Chondrocyte (in vitro differentiated cells): ENCODE results near the gene IDH3G. TPM values are rescaled to one million over a fixed set of nuclear protein-coding genes. Genes with fewer than 3 reads are reported as not detected.

Source experiments
- DNase-seq: peaks from one replicate; pipeline ENCODE4 v3.0.0; 2021; ENCODE audit warnings: mixed read lengths, low spot score
- H3K27ac Mint-ChIP-seq: one replicate; pipeline ENCODE4 v1.8.0; 2021; ENCODE audit warnings: mild to moderate bottlenecking, moderate library complexity, mixed read lengths; ENCODE audit not compliant: unreplicated experiment
- H3K27me3 Mint-ChIP-seq: 2 replicates; pipeline ENCODE4 v1.8.0; 2021; ENCODE audit warnings: low read depth, mixed read lengths
- H3K36me3 Mint-ChIP-seq: 2 replicates; pipeline ENCODE4 v1.8.0; 2021; ENCODE audit warnings: low read depth, mixed read lengths
- H3K4me1 Mint-ChIP-seq: 2 replicates; pipeline ENCODE4 v1.8.0; 2021; ENCODE audit warnings: low read depth, mild to moderate bottlenecking, mixed read lengths
- H3K4me3 Mint-ChIP-seq: one replicate; pipeline ENCODE4 v1.8.0; 2021; ENCODE audit warnings: mild to moderate bottlenecking, moderate library complexity, mixed read lengths; ENCODE audit not compliant: unreplicated experiment
- H3K9me3 Mint-ChIP-seq: 2 replicates; pipeline ENCODE4 v1.8.0; 2021; ENCODE audit warnings: low read depth, mixed read lengths
- total RNA-seq: library from RNA; stranded (reverse); gene quantifications from 3 replicates; pipeline ENCODE4 v1.2.1, GENCODE V29; 2021
- TF ChIP-seq, protein P1 (sequence below): fragments of 200-600 bp; sonication (generic); IDR thresholded peaks from 2 replicates; pipeline ENCODE4 v1.5.0; 2021; ENCODE audit warnings: antibody characterized with exemption, mild to moderate bottlenecking, moderate library complexity

IDH3G gene
- total RNA-seq, 1 donor from 2014 or later: 42.8 TPM

DNA sequence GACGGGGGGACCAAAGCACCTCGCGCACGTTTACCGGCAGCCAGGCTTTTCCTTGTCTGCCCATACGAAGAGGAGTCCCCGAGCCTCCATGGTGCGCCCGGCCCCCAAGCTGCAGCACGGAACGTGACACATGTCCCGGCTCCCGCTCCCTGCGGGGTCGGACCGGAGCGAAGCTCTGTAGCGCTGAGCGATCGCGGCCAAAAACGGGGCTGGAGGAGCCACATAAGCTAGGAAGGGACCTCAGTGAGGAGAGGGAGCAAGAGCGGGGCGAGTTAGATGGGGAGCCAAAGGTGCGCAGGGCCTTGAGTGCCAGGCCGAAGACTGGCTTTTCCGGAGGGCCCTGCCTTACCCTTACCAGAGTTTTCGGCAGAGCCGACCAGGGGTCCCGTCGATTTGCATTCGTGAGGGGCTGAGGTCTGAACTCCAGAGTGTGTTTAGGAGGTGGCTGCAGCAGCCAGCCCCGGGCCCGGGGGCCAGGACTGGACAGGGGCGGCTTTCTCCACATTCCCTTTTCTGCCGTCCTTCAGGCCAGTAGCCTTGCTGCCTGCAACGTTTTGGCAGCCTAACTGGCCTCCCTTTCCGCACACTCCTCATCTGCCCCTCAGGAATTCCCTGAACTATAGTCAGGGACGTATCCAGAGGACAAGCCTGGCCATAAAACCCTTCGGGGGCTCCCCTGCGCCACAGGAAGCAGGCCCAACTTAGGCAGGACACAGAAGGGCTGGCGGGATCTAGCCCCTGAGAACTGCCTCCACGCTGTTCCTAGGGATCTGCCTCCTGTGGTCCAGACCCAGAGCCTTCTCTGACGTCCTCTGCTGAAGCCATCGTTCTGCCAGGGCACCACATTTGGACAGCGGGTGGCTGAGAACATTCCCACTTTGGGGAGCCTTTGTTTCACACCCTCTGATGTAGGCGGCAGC lies 982 bp upstream of the IDH3G start:
- Mint-ChIP-seq H3K36me3 (no peaks in the 10 kb centered on the region), H3K9me3 (peaks cover 7% of the 10 kb centered on the region)

DNA sequence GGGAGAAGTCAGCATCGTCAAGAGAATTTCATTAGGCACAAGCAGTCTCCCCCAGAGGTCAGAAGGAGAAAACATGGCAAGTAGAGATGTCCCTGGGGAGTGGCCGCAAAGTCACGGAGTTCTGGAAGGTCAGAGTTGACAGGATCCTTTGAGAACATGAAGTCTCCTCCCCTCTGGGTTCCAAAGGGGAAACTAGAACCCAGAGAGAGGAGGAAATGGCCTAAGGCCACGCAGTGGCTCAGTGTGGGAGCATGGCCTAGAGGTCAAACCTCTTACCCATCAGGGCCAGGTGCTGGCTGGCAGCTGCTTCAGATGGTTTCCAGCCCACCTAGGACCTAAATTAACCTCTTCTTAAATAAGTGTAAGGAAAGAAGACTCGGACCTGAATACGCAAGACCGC lies 884 bp downstream of the IDH3G start:
- Mint-ChIP-seq H3K4me3 (peak overlapping the region; percentile 95), H3K27ac (peak overlapping the region; percentile 91), H3K9me3 (peaks cover 10% of the 10 kb centered on the region), H3K27me3 (no peaks in the 10 kb centered on the region), H3K36me3 (no peaks in the 10 kb centered on the region), H3K4me1 (peaks cover 17% of the 10 kb centered on the region)
- DNase-seq: no peak
- TF ChIP-seq, protein P1, sequence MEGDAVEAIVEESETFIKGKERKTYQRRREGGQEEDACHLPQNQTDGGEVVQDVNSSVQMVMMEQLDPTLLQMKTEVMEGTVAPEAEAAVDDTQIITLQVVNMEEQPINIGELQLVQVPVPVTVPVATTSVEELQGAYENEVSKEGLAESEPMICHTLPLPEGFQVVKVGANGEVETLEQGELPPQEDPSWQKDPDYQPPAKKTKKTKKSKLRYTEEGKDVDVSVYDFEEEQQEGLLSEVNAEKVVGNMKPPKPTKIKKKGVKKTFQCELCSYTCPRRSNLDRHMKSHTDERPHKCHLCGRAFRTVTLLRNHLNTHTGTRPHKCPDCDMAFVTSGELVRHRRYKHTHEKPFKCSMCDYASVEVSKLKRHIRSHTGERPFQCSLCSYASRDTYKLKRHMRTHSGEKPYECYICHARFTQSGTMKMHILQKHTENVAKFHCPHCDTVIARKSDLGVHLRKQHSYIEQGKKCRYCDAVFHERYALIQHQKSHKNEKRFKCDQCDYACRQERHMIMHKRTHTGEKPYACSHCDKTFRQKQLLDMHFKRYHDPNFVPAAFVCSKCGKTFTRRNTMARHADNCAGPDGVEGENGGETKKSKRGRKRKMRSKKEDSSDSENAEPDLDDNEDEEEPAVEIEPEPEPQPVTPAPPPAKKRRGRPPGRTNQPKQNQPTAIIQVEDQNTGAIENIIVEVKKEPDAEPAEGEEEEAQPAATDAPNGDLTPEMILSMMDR: no peak

More for the DNA sequence above, 982 bp upstream of the IDH3G start:
- Mint-ChIP-seq H3K4me3 (peak overlapping the region; percentile 95), H3K4me1 (peaks cover 17% of the 10 kb centered on the region), H3K27me3 (no peaks in the 10 kb centered on the region), H3K27ac (peak overlapping the region; percentile 91)
- no peak for DNase-seq
- TF ChIP-seq, protein P1: no peak

DNA sequence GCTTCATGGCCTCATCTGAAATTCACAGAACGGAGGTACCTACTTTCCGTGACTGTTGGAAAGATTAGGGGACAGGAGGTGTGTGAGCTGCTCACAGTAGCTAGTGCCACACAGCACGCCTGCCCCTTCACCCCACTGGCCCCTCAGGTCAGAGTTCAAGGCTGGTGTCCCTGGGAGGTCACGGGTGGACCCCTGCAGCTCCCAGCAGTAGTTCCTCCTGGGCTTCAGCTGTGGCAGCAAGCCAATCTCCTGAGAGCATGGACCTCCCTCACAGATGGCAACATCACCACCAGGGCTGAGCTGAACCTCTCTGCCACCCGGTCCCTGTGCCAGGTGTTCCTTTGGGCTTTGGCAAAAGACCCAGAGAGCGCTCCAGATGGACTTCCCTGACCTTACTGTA lies 1.8 kb downstream of the IDH3G start:
- no peak for DNase-seq
- no peak overlapping the region for H3K4me3 Mint-ChIP-seq
- peaks cover 17% of the 10 kb centered on the region for H3K4me1 Mint-ChIP-seq
- TF ChIP-seq, protein P1: no peak
- no peaks in the 10 kb centered on the region for H3K27me3 Mint-ChIP-seq
- peaks cover 2% of the 10 kb centered on the region for H3K36me3 Mint-ChIP-seq
- peaks cover 12% of the 10 kb centered on the region for H3K9me3 Mint-ChIP-seq
- no peak overlapping the region for H3K27ac Mint-ChIP-seq

DNA sequence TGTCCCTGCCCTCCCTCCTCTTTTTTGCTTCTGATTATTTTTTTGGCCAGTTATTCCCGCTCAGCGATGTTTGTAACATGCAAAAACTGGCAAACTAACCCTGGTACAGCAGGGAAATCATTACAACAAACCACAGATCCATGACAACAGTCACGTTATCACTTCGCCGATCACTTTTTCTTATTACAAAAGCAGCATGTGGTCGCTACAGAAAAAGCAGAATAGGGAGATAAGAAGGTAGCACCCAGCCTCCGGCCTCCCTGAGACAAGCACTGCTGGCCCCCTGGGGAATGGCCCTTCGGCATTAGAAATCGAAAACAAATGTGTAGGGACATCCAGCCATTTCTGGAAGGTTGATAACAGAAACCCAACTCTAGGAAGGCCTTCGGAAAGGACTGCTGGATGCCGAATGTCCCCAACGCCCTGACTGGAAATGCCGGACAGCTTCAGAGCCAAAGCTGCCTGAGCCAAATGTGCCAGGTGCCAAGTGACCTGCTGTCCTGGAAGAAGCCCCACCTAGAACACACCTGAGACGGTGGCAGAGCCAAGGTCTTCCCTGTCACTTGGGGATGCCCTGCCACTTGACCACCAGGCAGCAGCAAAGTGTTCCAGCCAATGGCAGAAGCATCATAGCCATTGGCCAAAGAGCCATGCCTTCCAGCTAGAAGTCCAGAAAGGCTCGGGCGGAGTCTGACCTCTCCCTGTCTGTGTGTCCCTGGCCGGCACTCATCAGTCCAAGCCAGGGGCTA lies 2.9 kb downstream of the IDH3G start:
- no peak for DNase-seq
- Mint-ChIP-seq H3K36me3 (peaks cover 4% of the 10 kb centered on the region), H3K9me3 (peaks cover 11% of the 10 kb centered on the region), H3K4me1 (peaks cover 14% of the 10 kb centered on the region), H3K27me3 (no peaks in the 10 kb centered on the region), H3K4me3 (no peak overlapping the region), H3K27ac (no peak overlapping the region)
- TF ChIP-seq, protein P1: no peak

DNA sequence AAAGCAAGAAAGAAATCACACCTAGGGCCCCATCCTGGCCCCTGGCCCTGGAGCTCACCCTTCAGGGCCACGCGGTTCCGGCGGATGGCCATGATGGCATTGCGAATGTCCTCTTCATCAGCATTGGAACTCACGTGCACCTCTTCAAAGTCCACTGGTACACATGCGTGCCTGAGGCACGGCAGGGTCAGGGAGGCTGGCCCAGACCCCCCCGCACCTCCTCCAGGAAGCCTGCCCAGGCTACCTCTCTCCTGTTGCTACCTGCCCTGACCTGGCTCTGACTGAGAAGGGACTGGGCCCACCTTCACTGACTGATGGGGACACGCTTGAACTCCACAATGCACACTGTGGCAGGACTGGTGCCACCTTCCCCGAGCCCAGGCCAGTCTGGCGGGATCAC lies 4.5 kb downstream of the IDH3G start:
- Mint-ChIP-seq H3K4me1 (peaks cover 7% of the 10 kb centered on the region), H3K36me3 (peaks cover 5% of the 10 kb centered on the region), H3K27ac (no peak overlapping the region), H3K27me3 (no peaks in the 10 kb centered on the region), H3K4me3 (no peak overlapping the region), H3K9me3 (peaks cover 9% of the 10 kb centered on the region)
- DNase-seq: no peak
- TF ChIP-seq, protein P1: no peak
